ENCODE results near the gene COX7A2. TPM values are rescaled to one million over a fixed set of nuclear protein-coding genes. Genes with fewer than 3 reads are reported as not detected.

COX7A2 gene, protein sequence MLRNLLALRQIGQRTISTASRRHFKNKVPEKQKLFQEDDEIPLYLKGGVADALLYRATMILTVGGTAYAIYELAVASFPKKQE
- 34.1 and 197 TPM in 2 replicates for total RNA-seq (ENCODE audit: low replicate concordance)

- DNase-seq (ENCODE audit: low read depth) = peak; percentile 99
- TF ChIP-seq, protein P1, sequence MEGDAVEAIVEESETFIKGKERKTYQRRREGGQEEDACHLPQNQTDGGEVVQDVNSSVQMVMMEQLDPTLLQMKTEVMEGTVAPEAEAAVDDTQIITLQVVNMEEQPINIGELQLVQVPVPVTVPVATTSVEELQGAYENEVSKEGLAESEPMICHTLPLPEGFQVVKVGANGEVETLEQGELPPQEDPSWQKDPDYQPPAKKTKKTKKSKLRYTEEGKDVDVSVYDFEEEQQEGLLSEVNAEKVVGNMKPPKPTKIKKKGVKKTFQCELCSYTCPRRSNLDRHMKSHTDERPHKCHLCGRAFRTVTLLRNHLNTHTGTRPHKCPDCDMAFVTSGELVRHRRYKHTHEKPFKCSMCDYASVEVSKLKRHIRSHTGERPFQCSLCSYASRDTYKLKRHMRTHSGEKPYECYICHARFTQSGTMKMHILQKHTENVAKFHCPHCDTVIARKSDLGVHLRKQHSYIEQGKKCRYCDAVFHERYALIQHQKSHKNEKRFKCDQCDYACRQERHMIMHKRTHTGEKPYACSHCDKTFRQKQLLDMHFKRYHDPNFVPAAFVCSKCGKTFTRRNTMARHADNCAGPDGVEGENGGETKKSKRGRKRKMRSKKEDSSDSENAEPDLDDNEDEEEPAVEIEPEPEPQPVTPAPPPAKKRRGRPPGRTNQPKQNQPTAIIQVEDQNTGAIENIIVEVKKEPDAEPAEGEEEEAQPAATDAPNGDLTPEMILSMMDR (IDR thresholded peaks at IDR 0.05; ENCODE audit: insufficient read depth, low read length) = no peak
Measured at GRCh38 chr6:75243333-75244062, at the start of gene COX7A2. TSS of gene COX7A2 (minus strand) at chr6:75243801. CDS start at chr6:75243734, 67 bp downstream.

DNA sequence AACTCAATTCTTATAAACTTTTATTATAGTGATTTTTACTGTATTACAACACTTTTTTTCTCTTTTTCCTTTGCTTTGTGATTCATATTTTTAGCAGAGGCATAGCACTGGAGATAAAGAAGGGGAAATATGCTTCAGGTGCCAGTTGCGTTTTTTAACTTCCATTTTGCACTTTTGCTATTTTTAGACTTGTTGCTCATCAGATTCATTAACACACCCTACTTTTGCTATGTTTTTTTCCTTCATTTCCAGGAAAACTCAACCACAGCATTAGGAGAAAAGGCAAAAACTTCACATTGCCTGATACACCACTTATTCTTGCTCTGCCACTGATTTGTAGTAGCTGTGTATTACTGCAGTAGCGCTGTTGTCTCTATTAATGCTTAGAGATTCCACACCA lies 49.0 kb upstream of the COX7A2 start:
- TF ChIP-seq, protein P1 (IDR thresholded peaks at IDR 0.05; ENCODE audit: insufficient read depth, low read length) = no peak
- DNase-seq (ENCODE audit: low read depth) = no peak
- no peak overlapping the region for H3K4me3 ChIP-seq (ENCODE audit: low read depth, low read length)

More at GRCh38 chr6:75243333-75244062, at the start of gene COX7A2:
- H3K4me3 ChIP-seq (ENCODE audit: low read depth, low read length) = peak within 1 kb of the TSS; percentile 90

- no peak for DNase-seq (ENCODE audit: low read depth)
- TF ChIP-seq, protein P1 (IDR thresholded peaks at IDR 0.05; ENCODE audit: insufficient read depth, low read length) = no peak
- H3K4me3 ChIP-seq (ENCODE audit: low read depth, low read length) = no peak overlapping the region
Measured at GRCh38 chr6:75291744-75292143, 48.1 kb upstream of the COX7A2 start.

DNA sequence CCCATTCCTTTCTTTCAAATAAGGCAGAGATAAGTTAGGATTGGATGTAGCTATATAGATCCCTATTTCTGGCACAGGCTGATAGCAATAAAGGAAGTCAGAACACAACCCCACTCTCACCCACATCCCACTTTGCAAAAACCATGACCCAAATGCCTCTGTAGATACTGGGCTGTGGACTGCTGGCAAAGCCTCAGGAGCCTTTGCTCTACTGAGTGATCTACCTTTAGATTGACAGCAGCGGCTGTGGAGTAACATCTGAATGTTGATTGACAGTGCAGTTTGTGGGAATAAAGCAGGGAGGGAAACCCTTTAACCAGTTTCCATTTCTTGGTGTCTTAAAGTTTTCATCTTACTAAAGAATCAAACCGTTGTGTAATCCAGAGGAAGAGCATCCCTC lies 47.7 kb upstream of the COX7A2 start:
- no peak overlapping the region for H3K4me3 ChIP-seq (ENCODE audit: low read depth, low read length)
- DNase-seq (ENCODE audit: low read depth) = no peak
- TF ChIP-seq, protein P1 (IDR thresholded peaks at IDR 0.05; ENCODE audit: insufficient read depth, low read length) = no peak

DNA sequence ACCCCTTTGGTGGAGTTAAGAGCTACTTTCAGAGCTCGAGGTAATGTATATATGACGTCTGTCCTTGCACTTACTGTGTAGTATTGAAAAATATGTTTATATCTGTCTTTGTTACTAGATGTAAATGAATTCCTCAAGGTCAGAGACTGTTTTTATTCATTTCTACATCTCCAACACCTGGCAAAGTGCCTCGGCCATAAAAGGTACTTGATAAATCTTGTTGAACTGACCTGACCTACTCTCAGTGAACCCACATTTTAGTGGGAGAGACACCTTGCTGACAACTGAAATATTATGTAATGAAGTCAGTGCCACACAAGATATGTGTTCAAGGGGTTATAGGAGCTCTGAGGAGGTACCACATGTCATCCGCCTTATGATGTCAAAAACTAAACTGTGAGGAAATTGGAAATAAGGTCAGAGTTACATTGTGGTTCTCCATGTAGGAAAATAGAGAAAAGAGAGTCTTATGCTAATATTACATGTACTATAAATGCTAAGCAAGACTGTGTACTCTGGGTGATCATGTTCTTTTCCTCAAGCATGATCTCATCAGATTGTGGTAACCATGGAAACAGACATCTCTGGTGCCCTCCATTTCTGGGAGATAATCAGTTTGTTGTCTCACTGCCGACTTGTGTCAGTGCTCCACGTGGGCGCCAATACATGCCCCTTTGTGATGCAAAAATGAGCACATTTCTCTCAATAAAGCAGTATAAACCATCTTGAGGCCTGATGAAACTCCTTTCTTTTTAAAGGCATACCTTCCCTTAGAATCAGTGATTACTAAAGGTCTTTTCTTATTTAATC lies 46.7 kb upstream of the COX7A2 start:
- TF ChIP-seq, protein P1 (IDR thresholded peaks at IDR 0.05; ENCODE audit: insufficient read depth, low read length) = no peak
- H3K4me3 ChIP-seq (ENCODE audit: low read depth, low read length) = no peak overlapping the region
- DNase-seq (ENCODE audit: low read depth) = no peak

DNA sequence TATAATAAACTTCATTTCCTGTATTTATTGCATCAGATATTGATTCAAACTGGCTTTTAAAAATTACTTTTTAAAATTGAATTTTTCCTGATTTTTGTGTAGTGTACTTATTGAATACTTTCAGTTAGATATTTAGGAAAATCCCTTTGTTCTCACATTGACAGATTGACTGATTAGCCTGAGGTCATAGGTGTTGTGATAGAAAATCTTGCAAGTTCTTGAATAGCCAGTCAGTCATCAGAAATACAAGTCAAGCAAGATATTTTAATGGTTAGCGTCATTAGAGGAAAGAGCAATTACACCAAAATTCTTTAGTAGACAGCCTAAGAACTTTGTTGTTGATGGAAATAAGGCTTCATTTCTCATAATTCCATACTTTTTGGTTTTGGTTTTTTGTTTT lies 44.4 kb upstream of the COX7A2 start:
- TF ChIP-seq, protein P1 (IDR thresholded peaks at IDR 0.05; ENCODE audit: insufficient read depth, low read length) = no peak
- H3K4me3 ChIP-seq (ENCODE audit: low read depth, low read length) = no peak overlapping the region
- DNase-seq (ENCODE audit: low read depth) = no peak

Measured in fibroblast of the aortic adventitia (primary cell).